IMR-90 (cell line): Measurements from ENCODE around the gene SAMD7.

Experiments
- BHLHE40 ChIP-seq: fragments of 150-350 bp; IDR thresholded peaks from 2 replicates; pipeline ENCODE4 v1.6.1; 2016; ENCODE audit warnings: mild to moderate bottlenecking, low read depth, low read length
- CTCF ChIP-seq: conservative IDR thresholded peaks from 2 replicates; pipeline ENCODE4 v1.5.1; 2012; ENCODE audit warnings: mild to moderate bottlenecking, low read depth, low read length, improper control_type of control experiment
- FOS ChIP-seq: fragments of 150-350 bp; IDR thresholded peaks from 2 replicates; pipeline ENCODE4 v1.6.1; 2016; ENCODE audit warnings: low read depth, low read length
- MAZ ChIP-seq: IDR thresholded peaks from 2 replicates; pipeline ENCODE4 v1.6.1; 2012; ENCODE audit warnings: low read depth, mild to moderate bottlenecking, low read length, improper control_type of control experiment, moderate library complexity, borderline replicate concordance
- MXI1 ChIP-seq: IDR thresholded peaks from 2 replicates; pipeline ENCODE4 v1.6.1; 2012; ENCODE audit warnings: low read depth, mild to moderate bottlenecking, low read length, moderate library complexity, borderline replicate concordance
- RFX5 ChIP-seq: IDR thresholded peaks from 2 replicates; pipeline ENCODE4 v1.8.0; 2012; ENCODE audit warnings: low read depth, mild to moderate bottlenecking, low read length, moderate library complexity

- TF ChIP-seq CTCF (no peak), MXI1 (no peak), RFX5 (no peak), BHLHE40 (no peak), MAZ (no peak), FOS (no peak)
Measured at GRCh38 chr3:169930843-169931242, 19.5 kb downstream of the SAMD7 start.
